ENCODE results near the gene TACC3. TPM values are rescaled to one million over a fixed set of nuclear protein-coding genes. Genes with fewer than 3 reads are reported as not detected.

TACC3 gene
- total RNA-seq, 1 experiment from 2014 or later: 106 TPM

DNA sequence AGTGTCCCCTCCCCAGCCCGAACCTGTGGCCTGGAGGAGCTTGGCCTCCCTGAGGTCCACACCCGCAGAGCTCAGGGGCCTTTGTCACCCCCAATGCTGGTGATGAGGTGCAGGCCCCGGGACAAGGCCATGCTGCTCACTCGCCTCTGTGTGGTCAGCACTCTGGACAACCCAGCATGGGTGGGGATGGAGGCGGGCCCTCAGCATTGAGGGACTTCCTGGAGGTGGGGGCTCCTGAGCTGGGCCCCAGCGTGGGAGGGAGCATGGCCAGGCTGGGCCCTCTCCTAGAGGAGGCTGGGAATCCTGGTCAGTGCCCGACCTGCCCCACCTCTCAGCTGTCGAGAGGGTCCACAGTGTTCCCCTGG is 30.6 kb downstream of the TACC3 start:
- DNase-seq (ENCODE audit: low read depth, low spot score): no peak
- no peak for ATAC-seq
- ChIA-PET CTCF (interaction anchor here (0.8 to 1.4 kb wide), 2 partner anchors 16 to 59 kb away, joined by 3 to 4 read pairs; no protein-coding TSS in a partner anchor), POLR2A (no interaction called here)
- no peaks in the 10 kb centered on the region for H3K27me3 ChIP-seq (ENCODE audit: control insufficient read depth, insufficient read depth, low read length)
- intact Hi-C loops (cut with micrococcal nuclease; ENCODE audit: unreplicated experiment): no loop called here
- no peaks in the 10 kb centered on the region for H3K9me3 ChIP-seq (ENCODE audit: control insufficient read depth, insufficient read depth, low read depth, low read length)
- in situ Hi-C loops (cut with HindIII; ENCODE audit: low pct_unique_long_range_greater_than_20kb, low sequenced_read_pairs): no loop called here
- no peak for TF ChIP-seq TCF7L2 (IDR thresholded peaks at IDR 0.05; ENCODE audit: low read depth, low read length)
- TF ChIP-seq, protein P1, sequence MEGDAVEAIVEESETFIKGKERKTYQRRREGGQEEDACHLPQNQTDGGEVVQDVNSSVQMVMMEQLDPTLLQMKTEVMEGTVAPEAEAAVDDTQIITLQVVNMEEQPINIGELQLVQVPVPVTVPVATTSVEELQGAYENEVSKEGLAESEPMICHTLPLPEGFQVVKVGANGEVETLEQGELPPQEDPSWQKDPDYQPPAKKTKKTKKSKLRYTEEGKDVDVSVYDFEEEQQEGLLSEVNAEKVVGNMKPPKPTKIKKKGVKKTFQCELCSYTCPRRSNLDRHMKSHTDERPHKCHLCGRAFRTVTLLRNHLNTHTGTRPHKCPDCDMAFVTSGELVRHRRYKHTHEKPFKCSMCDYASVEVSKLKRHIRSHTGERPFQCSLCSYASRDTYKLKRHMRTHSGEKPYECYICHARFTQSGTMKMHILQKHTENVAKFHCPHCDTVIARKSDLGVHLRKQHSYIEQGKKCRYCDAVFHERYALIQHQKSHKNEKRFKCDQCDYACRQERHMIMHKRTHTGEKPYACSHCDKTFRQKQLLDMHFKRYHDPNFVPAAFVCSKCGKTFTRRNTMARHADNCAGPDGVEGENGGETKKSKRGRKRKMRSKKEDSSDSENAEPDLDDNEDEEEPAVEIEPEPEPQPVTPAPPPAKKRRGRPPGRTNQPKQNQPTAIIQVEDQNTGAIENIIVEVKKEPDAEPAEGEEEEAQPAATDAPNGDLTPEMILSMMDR (IDR thresholded peaks at IDR 0.05): no peak
- no peak for TF ChIP-seq SIN3A (IDR thresholded peaks at IDR 0.05; ENCODE audit: borderline replicate concordance, insufficient read depth, low read depth, low read length)
- TF ChIP-seq, protein P2, sequence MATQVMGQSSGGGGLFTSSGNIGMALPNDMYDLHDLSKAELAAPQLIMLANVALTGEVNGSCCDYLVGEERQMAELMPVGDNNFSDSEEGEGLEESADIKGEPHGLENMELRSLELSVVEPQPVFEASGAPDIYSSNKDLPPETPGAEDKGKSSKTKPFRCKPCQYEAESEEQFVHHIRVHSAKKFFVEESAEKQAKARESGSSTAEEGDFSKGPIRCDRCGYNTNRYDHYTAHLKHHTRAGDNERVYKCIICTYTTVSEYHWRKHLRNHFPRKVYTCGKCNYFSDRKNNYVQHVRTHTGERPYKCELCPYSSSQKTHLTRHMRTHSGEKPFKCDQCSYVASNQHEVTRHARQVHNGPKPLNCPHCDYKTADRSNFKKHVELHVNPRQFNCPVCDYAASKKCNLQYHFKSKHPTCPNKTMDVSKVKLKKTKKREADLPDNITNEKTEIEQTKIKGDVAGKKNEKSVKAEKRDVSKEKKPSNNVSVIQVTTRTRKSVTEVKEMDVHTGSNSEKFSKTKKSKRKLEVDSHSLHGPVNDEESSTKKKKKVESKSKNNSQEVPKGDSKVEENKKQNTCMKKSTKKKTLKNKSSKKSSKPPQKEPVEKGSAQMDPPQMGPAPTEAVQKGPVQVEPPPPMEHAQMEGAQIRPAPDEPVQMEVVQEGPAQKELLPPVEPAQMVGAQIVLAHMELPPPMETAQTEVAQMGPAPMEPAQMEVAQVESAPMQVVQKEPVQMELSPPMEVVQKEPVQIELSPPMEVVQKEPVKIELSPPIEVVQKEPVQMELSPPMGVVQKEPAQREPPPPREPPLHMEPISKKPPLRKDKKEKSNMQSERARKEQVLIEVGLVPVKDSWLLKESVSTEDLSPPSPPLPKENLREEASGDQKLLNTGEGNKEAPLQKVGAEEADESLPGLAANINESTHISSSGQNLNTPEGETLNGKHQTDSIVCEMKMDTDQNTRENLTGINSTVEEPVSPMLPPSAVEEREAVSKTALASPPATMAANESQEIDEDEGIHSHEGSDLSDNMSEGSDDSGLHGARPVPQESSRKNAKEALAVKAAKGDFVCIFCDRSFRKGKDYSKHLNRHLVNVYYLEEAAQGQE (IDR thresholded peaks at IDR 0.05; ENCODE audit: insufficient read depth in 1 of 2, low read depth in 2 of 2, low read length in 1 of 2): no peak
- no peak for TF ChIP-seq POLR2AphosphoS5 (IDR thresholded peaks at IDR 0.05; ENCODE audit: low read depth, low read length)
- no peak overlapping the region for H3K27ac ChIP-seq (ENCODE audit: low read length)
- H3K36me3 ChIP-seq (ENCODE audit: control insufficient read depth, insufficient read depth, low read length): no peaks in the 10 kb centered on the region
- no peaks in the 10 kb centered on the region; the same call in 1 of the 2 replicates for H3K4me1 ChIP-seq (ENCODE audit: control insufficient read depth, insufficient read depth, low read length)
- BruUV-seq (replicated peaks): no TSS peak
- no peak overlapping the region for H3K4me3 ChIP-seq (ENCODE audit: low read depth in 2 of 2, low read length in 2 of 2)

DNA sequence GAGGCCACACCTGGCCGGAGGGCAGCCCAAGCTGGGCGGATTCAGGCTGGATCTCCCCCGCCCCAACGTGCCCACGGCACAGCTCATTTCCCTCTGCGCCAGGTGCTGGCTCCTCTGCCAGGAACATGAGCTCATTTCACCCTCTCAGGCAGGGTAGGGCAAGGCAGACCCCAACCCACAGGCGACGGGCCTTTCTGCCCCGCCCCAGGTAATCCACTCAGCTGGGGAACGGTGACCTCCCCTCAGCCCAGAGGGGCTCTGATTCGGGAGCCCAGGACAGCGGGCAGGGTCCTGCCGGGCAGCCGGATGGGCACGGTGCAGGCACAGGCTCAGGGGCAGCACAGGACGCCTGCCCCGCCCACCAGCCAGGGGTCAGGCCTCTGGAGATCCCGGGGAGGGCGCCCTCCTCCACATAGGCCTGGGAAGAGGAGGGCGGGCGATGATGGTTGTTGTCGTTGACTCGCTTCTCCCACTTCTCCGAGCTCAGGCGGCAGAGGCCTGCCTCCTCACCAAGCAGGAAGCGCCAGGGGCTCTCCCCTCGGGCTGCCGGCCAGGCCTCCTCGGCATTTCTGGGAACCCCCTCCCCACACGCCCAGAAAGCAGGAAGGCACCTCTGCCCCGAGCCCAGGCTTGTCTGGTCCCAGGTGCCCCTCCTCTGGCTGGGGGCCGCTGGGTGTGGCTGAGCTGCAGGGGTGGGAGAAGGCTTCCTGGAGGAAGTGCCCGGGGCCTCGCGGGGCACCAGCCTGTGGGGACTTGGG is 31.1 kb downstream of the TACC3 start:
- in situ Hi-C loops (cut with HindIII; ENCODE audit: low pct_unique_long_range_greater_than_20kb, low sequenced_read_pairs) (no loop called here), intact Hi-C loops (cut with micrococcal nuclease; ENCODE audit: unreplicated experiment) (no loop called here)
- Histone ChIP-seq H3K4me3 (ENCODE audit: low read depth in 2 of 2, low read length in 2 of 2) (no peak overlapping the region), H3K9me3 (ENCODE audit: control insufficient read depth, insufficient read depth, low read depth, low read length) (no peaks in the 10 kb centered on the region), H3K4me1 (ENCODE audit: control insufficient read depth, insufficient read depth, low read length) (no peaks in the 10 kb centered on the region; the same call in 1 of the 2 replicates), H3K27me3 (ENCODE audit: control insufficient read depth, insufficient read depth, low read length) (no peaks in the 10 kb centered on the region), H3K36me3 (ENCODE audit: control insufficient read depth, insufficient read depth, low read length) (no peaks in the 10 kb centered on the region), H3K27ac (ENCODE audit: low read length) (no peak overlapping the region)
- ATAC-seq (no peak), DNase-seq (ENCODE audit: low read depth, low spot score) (no peak)
- no TSS peak for BruUV-seq (replicated peaks)
- TF ChIP-seq, protein P1 (IDR thresholded peaks at IDR 0.05): no peak
- TF ChIP-seq TCF7L2 (IDR thresholded peaks at IDR 0.05; ENCODE audit: low read depth, low read length) (no peak), POLR2AphosphoS5 (IDR thresholded peaks at IDR 0.05; ENCODE audit: low read depth, low read length) (no peak), SIN3A (IDR thresholded peaks at IDR 0.05; ENCODE audit: borderline replicate concordance, insufficient read depth, low read depth, low read length) (no peak)
- TF ChIP-seq, protein P2 (IDR thresholded peaks at IDR 0.05; ENCODE audit: insufficient read depth in 1 of 2, low read depth in 2 of 2, low read length in 1 of 2): no peak
- POLR2A ChIA-PET: no interaction called here
- CTCF ChIA-PET: interaction anchor here (0.8 to 1.4 kb wide), 2 partner anchors 16 to 58 kb away, joined by 3 to 4 read pairs; no protein-coding TSS in a partner anchor

Data from Panc1 (cell line).